GM23338 (cell line): Measurements from ENCODE around the gene MARF1. TPM values are rescaled to one million over a fixed set of nuclear protein-coding genes. Genes with fewer than 3 reads are reported as not detected.

Experiments used
- ATAC-seq: fragments of 200-7000 bp; cut with Tn5 transposase; 3 replicates; pipeline ENCODE4 v1.9.1; 2020
- DNase-seq: peaks from one replicate; pipeline ENCODE4 v3.0.0-alpha.2; 2015; ENCODE audit warnings: low spot score
- H2AFZ ChIP-seq: fragments of 200-600 bp; sonication (generic); 2 replicates; pipeline ENCODE4 v1.8.0; 2016; ENCODE audit warnings: antibody characterized with exemption, mild to moderate bottlenecking, moderate library complexity
- H3F3A ChIP-seq: fragments of 200-600 bp; sonication (generic); replicated peaks from 2 replicates; pipeline ENCODE4 v1.8.0; 2017; ENCODE audit warnings: antibody characterized with exemption, mixed run types, low read depth
- H3K27ac ChIP-seq: fragments of 200-600 bp; sonication (generic); 2 replicates; pipeline ENCODE4 v1.6.1; 2016; ENCODE audit warnings: low read depth
- H3K27me3 ChIP-seq: fragments of 200-600 bp; sonication (generic); 2 replicates; pipeline ENCODE4 v1.8.0; 2016; ENCODE audit warnings: mild to moderate bottlenecking, mixed run types, moderate library complexity; ENCODE audit not compliant: insufficient read depth
- H3K36me3 ChIP-seq: fragments of 200-600 bp; sonication (generic); 2 replicates; pipeline ENCODE4 v1.8.0; 2016; ENCODE audit warnings: mild to moderate bottlenecking; ENCODE audit not compliant: insufficient read depth
- H3K4me1 ChIP-seq: fragments of 200-600 bp; sonication (generic); 2 replicates; pipeline ENCODE4 v1.8.0; 2016; ENCODE audit warnings: mild to moderate bottlenecking, moderate library complexity; ENCODE audit not compliant: insufficient read depth
- H3K4me2 ChIP-seq: fragments of 200-600 bp; sonication (generic); 2 replicates; pipeline ENCODE4 v1.7.1; 2017; ENCODE audit warnings: mixed run types
- H3K4me3 ChIP-seq: fragments of 200-600 bp; sonication (generic); 2 replicates; pipeline ENCODE4 v1.6.1; 2016; ENCODE audit warnings: mixed run types
- H3K79me2 ChIP-seq: fragments of 200-600 bp; sonication (generic); replicated peaks from 2 replicates; pipeline ENCODE4 v1.8.0; 2017; ENCODE audit warnings: mild to moderate bottlenecking; ENCODE audit not compliant: insufficient read depth
- H3K9me2 ChIP-seq: fragments of 200-600 bp; sonication (generic); 2 replicates; pipeline ENCODE4 v1.8.0; 2017; ENCODE audit not compliant: insufficient read depth
- H4K20me1 ChIP-seq: fragments of 200-600 bp; sonication (generic); replicated peaks from 2 replicates; pipeline ENCODE4 v1.8.0; 2017; ENCODE audit warnings: mild to moderate bottlenecking; ENCODE audit not compliant: insufficient read depth
- H3K27ac Mint-ChIP-seq: 2 replicates; pipeline ENCODE4 v1.8.0; 2020; ENCODE audit warnings: inconsistent platforms, mild to moderate bottlenecking, moderate library complexity, mixed read lengths
- H3K27me3 Mint-ChIP-seq: 3 replicates; pipeline ENCODE4 v1.8.0; 2022; ENCODE audit warnings: low read depth, mild to moderate bottlenecking, moderate library complexity, mixed read lengths, inconsistent platforms; ENCODE audit not compliant: insufficient read depth, poor library complexity
- H3K36me3 Mint-ChIP-seq: 3 replicates; pipeline ENCODE4 v1.8.0; 2021; ENCODE audit warnings: low read depth, mild to moderate bottlenecking, inconsistent platforms, moderate library complexity, mixed read lengths
- H3K4me1 Mint-ChIP-seq: 3 replicates; pipeline ENCODE4 v1.8.0; 2020; ENCODE audit warnings: mild to moderate bottlenecking, inconsistent platforms, mixed read lengths
- H3K4me3 Mint-ChIP-seq: 3 replicates; pipeline ENCODE4 v1.8.0; 2021; ENCODE audit warnings: moderate library complexity, mild to moderate bottlenecking, inconsistent platforms, mixed read lengths
- H3K9me3 Mint-ChIP-seq: 3 replicates; pipeline ENCODE4 v1.8.0; 2020; ENCODE audit warnings: moderate library complexity, mild to moderate bottlenecking, inconsistent platforms, mixed read lengths
- CREB1 ChIP-seq: fragments of 250-450 bp; sonication (Bioruptor Pico); IDR thresholded peaks from 2 replicates; pipeline ENCODE4 v1.5.0; 2020; ENCODE audit warnings: low read depth, mild to moderate bottlenecking, moderate library complexity
- EZH2 ChIP-seq: fragments of 200-600 bp; sonication (generic); IDR thresholded peaks from one replicate; pipeline ENCODE4 v1.8.0; 2017; ENCODE audit warnings: antibody characterized with exemption, mild to moderate bottlenecking, low read depth; ENCODE audit not compliant: unreplicated experiment
- EZH2phosphoT487 ChIP-seq: fragments of 200-600 bp; sonication (generic); IDR thresholded peaks from one replicate; pipeline ENCODE4 v1.8.1; 2018; ENCODE audit warnings: antibody characterized with exemption; ENCODE audit not compliant: unreplicated experiment
- JUNB ChIP-seq: IDR thresholded peaks from one replicate; pipeline ENCODE4 v1.6.1; 2016; ENCODE audit warnings: antibody characterized with exemption; ENCODE audit not compliant: unreplicated experiment
- NANOG ChIP-seq: IDR thresholded peaks from 2 replicates; pipeline ENCODE4 v1.6.1; 2016; ENCODE audit warnings: antibody characterized with exemption, borderline replicate concordance
- POLR2AphosphoS5 ChIP-seq: IDR thresholded peaks from 2 replicates; pipeline ENCODE4 v1.6.1; 2016; ENCODE audit warnings: antibody characterized with exemption, low read depth
- STAT1 ChIP-seq: IDR thresholded peaks from one replicate; pipeline ENCODE4 v1.6.1; 2016; ENCODE audit warnings: antibody characterized with exemption; ENCODE audit not compliant: unreplicated experiment
- ZNF114 ChIP-seq: fragments of 250-450 bp; sonication (Bioruptor Pico); IDR thresholded peaks from 2 replicates; pipeline ENCODE4 v1.5.0; 2020; ENCODE audit warnings: mild to moderate bottlenecking, moderate library complexity
- ZNF331 ChIP-seq: fragments of 250-450 bp; sonication (Bioruptor Pico); IDR thresholded peaks from 2 replicates; pipeline ENCODE4 v1.5.0; 2020; ENCODE audit warnings: low read depth, mild to moderate bottlenecking, moderate library complexity
- polyA plus RNA-seq: library from polyadenylated mRNA; unstranded; fragments of >200 nt; fragmentation: Nextera tagmentation; extraction: Ambion mirVana; gene quantifications from 2 replicates; pipeline ENCODE4 v1.2.1, GENCODE V29; 2016
- total RNA-seq: library from RNA; depleted of rRNA; stranded (reverse); fragments of >200 nt; shearing (Covaris generic); gene quantifications from 2 replicates; pipeline ENCODE4 v1.2.3, GENCODE V29; 2014
- TF ChIP-seq, protein P1 (sequence below): IDR thresholded peaks from 2 replicates; pipeline ENCODE4 v1.6.1; 2016; ENCODE audit warnings: antibody characterized with exemption
- TF ChIP-seq, protein P2 (sequence below): fragments of 250-450 bp; sonication (Bioruptor Pico); IDR thresholded peaks from 2 replicates; pipeline ENCODE4 v1.5.0; 2020; ENCODE audit warnings: mild to moderate bottlenecking, moderate library complexity
- TF ChIP-seq, protein P3 (sequence below): IDR thresholded peaks from one replicate; pipeline ENCODE4 v1.6.1; 2018; ENCODE audit warnings: antibody characterized with exemption; ENCODE audit not compliant: unreplicated experiment
- TF ChIP-seq, protein P4 (sequence below), 2 experiments: fragments of 200-600 bp in 1 of 2; sonication (generic) in 1 of 2; conservative IDR thresholded peaks; 2 replicates each; pipeline versions ENCODE4 v1.5.1 to v1.6.1; 2016 to 2017; ENCODE audit warnings: antibody characterized with exemption in 2 of 2, low read depth in 2 of 2, mild to moderate bottlenecking in 2 of 2, moderate library complexity in 1 of 2

Gene MARF1
- total and polyA plus RNA-seq, 2 experiments from 2014 or later: 8.3 to 16.0 TPM

DNA sequence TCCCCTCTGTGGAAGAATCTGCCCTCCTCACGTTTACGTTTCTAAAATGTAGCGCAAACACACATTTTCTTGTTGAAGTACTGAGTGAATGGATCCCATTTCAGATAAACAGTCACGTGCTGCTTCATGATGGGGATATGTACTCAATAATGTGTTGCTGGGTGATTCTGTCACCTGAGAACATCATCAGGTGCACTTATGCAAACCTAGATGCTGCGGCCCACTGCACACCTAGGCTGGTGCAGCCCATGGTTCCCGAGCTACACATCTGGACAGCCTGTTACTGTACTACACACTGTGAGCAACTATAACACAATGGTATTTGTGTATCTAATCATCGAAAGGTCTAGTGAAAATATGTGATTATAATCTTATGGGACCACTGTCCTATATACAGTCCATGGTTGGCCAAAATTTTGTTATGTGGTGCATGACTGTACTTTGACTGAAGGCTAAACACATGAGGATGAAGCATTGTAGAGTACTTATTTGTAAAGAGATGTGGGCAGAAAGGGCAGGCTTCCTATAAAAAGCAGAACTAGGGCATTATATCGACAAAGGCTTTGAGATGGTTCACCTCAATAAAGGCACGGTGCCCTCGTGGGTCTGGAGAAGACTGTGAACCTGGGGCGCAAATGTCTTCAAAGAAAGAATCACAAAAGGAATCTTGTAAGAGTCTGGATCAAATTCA lies 26.3 kb downstream of the MARF1 start:
- Histone ChIP-seq H3K79me2 (no peaks in the 10 kb centered on the region), H3K9me2 (no peaks in the 10 kb centered on the region), H4K20me1 (0 out of 2 replicates have a peak, but pooled peaks cover 2% of the 10 kb centered on the region), H3K36me3 (peaks cover 23% of the 10 kb centered on the region), H3K27me3 (no peaks in the 10 kb centered on the region), H2AFZ (no peak overlapping the region), H3K4me1 (no peaks in the 10 kb centered on the region), H3K4me3 (no peak overlapping the region), H3F3A (no peaks in the 10 kb centered on the region), H3K27ac (no peak overlapping the region), H3K4me2 (no peak overlapping the region)
- H3K4me3 Mint-ChIP-seq: no peak overlapping the region
- DNase-seq (no peak), ATAC-seq (no peak)
- no peak overlapping the region for H3K27ac Mint-ChIP-seq
- H3K4me1 Mint-ChIP-seq: no peaks in the 10 kb centered on the region
- TF ChIP-seq, protein P1, sequence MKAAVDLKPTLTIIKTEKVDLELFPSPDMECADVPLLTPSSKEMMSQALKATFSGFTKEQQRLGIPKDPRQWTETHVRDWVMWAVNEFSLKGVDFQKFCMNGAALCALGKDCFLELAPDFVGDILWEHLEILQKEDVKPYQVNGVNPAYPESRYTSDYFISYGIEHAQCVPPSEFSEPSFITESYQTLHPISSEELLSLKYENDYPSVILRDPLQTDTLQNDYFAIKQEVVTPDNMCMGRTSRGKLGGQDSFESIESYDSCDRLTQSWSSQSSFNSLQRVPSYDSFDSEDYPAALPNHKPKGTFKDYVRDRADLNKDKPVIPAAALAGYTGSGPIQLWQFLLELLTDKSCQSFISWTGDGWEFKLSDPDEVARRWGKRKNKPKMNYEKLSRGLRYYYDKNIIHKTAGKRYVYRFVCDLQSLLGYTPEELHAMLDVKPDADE: no peak
- TF ChIP-seq EZH2phosphoT487 (no peak), POLR2AphosphoS5 (no peak), JUNB (no peak), ZNF331 (CRISPR knock-in tag) (no peak), STAT1 (no peak), CREB1 (CRISPR knock-in tag) (no peak), ZNF114 (CRISPR knock-in tag) (no peak), EZH2 (no peak), NANOG (no peak)
- TF ChIP-seq, protein P2, sequence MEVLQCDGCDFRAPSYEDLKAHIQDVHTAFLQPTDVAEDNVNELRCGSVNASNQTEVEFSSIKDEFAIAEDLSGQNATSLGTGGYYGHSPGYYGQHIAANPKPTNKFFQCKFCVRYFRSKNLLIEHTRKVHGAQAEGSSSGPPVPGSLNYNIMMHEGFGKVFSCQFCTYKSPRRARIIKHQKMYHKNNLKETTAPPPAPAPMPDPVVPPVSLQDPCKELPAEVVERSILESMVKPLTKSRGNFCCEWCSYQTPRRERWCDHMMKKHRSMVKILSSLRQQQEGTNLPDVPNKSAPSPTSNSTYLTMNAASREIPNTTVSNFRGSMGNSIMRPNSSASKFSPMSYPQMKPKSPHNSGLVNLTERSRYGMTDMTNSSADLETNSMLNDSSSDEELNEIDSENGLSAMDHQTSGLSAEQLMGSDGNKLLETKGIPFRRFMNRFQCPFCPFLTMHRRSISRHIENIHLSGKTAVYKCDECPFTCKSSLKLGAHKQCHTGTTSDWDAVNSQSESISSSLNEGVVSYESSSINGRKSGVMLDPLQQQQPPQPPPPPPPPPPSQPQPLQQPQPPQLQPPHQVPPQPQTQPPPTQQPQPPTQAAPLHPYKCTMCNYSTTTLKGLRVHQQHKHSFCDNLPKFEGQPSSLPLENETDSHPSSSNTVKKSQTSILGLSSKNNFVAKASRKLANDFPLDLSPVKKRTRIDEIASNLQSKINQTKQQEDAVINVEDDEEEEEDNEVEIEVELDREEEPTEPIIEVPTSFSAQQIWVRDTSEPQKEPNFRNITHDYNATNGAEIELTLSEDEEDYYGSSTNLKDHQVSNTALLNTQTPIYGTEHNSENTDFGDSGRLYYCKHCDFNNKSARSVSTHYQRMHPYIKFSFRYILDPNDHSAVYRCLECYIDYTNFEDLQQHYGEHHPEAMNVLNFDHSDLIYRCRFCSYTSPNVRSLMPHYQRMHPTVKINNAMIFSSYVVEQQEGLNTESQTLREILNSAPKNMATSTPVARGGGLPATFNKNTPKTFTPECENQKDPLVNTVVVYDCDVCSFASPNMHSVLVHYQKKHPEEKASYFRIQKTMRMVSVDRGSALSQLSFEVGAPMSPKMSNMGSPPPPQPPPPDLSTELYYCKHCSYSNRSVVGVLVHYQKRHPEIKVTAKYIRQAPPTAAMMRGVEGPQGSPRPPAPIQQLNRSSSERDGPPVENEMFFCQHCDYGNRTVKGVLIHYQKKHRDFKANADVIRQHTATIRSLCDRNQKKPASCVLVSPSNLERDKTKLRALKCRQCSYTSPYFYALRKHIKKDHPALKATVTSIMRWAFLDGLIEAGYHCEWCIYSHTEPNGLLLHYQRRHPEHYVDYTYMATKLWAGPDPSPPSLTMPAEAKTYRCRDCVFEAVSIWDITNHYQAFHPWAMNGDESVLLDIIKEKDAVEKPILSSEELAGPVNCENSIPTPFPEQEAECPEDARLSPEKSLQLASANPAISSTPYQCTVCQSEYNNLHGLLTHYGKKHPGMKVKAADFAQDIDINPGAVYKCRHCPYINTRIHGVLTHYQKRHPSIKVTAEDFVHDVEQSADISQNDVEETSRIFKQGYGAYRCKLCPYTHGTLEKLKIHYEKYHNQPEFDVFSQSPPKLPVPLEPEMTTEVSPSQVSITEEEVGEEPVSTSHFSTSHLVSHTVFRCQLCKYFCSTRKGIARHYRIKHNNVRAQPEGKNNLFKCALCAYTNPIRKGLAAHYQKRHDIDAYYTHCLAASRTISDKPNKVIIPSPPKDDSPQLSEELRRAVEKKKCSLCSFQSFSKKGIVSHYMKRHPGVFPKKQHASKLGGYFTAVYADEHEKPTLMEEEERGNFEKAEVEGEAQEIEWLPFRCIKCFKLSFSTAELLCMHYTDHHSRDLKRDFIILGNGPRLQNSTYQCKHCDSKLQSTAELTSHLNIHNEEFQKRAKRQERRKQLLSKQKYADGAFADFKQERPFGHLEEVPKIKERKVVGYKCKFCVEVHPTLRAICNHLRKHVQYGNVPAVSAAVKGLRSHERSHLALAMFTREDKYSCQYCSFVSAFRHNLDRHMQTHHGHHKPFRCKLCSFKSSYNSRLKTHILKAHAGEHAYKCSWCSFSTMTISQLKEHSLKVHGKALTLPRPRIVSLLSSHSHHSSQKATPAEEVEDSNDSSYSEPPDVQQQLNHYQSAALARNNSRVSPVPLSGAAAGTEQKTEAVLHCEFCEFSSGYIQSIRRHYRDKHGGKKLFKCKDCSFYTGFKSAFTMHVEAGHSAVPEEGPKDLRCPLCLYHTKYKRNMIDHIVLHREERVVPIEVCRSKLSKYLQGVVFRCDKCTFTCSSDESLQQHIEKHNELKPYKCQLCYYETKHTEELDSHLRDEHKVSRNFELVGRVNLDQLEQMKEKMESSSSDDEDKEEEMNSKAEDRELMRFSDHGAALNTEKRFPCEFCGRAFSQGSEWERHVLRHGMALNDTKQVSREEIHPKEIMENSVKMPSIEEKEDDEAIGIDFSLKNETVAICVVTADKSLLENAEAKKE (CRISPR knock-in tag): no peak
- TF ChIP-seq, protein P3, sequence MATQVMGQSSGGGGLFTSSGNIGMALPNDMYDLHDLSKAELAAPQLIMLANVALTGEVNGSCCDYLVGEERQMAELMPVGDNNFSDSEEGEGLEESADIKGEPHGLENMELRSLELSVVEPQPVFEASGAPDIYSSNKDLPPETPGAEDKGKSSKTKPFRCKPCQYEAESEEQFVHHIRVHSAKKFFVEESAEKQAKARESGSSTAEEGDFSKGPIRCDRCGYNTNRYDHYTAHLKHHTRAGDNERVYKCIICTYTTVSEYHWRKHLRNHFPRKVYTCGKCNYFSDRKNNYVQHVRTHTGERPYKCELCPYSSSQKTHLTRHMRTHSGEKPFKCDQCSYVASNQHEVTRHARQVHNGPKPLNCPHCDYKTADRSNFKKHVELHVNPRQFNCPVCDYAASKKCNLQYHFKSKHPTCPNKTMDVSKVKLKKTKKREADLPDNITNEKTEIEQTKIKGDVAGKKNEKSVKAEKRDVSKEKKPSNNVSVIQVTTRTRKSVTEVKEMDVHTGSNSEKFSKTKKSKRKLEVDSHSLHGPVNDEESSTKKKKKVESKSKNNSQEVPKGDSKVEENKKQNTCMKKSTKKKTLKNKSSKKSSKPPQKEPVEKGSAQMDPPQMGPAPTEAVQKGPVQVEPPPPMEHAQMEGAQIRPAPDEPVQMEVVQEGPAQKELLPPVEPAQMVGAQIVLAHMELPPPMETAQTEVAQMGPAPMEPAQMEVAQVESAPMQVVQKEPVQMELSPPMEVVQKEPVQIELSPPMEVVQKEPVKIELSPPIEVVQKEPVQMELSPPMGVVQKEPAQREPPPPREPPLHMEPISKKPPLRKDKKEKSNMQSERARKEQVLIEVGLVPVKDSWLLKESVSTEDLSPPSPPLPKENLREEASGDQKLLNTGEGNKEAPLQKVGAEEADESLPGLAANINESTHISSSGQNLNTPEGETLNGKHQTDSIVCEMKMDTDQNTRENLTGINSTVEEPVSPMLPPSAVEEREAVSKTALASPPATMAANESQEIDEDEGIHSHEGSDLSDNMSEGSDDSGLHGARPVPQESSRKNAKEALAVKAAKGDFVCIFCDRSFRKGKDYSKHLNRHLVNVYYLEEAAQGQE: no peak
- TF ChIP-seq, protein P4, sequence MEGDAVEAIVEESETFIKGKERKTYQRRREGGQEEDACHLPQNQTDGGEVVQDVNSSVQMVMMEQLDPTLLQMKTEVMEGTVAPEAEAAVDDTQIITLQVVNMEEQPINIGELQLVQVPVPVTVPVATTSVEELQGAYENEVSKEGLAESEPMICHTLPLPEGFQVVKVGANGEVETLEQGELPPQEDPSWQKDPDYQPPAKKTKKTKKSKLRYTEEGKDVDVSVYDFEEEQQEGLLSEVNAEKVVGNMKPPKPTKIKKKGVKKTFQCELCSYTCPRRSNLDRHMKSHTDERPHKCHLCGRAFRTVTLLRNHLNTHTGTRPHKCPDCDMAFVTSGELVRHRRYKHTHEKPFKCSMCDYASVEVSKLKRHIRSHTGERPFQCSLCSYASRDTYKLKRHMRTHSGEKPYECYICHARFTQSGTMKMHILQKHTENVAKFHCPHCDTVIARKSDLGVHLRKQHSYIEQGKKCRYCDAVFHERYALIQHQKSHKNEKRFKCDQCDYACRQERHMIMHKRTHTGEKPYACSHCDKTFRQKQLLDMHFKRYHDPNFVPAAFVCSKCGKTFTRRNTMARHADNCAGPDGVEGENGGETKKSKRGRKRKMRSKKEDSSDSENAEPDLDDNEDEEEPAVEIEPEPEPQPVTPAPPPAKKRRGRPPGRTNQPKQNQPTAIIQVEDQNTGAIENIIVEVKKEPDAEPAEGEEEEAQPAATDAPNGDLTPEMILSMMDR (conservative IDR thresholded peaks at IDR 0.05; ENCODE audit: low read depth in 2 of 2): no peak
- H3K9me3 Mint-ChIP-seq: no peaks in the 10 kb centered on the region
- H3K36me3 Mint-ChIP-seq: peaks cover 61% of the 10 kb centered on the region
- H3K27me3 Mint-ChIP-seq: no peaks in the 10 kb centered on the region
